ENCODE measurements around the gene ZNF724.

ZNF724 gene

DNA sequence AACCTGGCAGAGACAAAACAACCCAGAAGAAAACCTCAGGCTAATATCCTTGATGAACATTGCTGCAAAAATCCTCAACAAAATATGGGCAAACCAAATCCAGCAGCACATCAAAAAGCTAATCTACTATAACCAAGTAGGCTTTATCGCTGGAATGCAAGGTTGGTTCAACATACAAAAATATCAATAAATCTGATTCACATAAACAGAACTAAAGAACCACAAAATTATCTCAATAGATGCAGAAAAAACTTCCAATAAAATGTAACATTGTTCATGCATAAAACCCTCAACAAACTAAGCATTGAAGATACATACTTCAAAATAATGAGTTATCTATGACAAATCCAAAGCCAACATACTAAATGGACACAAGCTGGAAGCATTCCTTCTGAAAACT, 8.8 kb downstream of the ZNF724 start:
- DNase-seq (ENCODE audit: low spot score): no peak

DNA sequence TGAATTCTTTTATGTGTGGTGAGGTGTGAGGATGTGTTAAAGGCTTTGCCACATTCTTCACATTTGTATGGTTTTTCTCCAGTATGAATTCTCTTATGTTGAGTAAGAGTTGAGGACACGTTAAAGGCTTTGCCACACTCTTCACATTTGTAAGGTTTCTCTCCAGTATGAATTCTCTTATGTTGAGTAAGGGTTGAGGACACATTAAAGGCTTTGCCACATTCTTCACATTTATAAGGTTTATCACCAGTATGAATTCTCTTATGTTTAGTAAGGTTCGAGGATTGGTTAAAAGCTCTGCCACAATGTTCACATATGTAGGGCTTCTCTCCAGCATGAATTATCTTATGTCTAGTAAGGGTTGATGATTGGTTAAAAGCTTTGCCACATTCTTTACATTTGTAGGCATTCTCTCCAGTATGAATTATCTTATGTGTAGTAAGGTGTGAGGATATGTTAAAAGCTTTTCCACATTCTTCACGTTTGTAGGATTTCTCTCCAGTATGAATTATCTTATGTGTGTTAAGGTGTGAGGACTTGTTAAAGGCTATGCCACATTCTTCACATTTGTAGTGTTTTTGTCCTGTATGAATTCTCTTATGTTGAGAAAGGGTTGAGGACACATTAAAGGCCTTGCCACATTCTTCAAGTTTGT, 27.1 kb downstream of the ZNF724 start:
- DNase-seq (ENCODE audit: low spot score): no peak

DNA sequence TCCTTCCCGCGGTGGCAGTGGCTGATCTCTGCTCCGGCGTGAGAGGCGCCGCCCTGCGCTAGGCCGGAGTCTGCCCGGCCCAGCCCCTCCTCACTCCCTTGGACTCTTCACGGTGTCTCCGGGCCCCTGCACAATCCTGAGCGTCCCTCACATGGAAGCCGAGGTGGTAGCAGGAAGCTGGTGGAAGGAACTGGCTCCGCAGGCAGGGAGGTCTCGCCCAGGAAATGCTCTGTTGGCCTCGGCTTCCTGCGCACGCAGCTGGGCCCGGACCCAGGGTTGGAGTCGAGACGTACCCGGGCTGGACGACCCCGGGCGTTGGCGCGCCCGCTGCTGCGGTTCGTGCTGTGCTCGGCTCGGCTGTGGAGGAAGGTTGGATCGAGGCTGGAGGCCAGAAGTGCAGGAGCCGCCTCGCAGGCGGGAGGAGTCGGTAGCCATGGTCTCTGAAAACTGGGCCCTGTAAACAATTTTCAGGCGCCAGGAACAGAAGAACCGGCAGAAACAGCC, 46.3 kb downstream of the ZNF724 start:
- DNase-seq (ENCODE audit: low spot score): no peak

DNA sequence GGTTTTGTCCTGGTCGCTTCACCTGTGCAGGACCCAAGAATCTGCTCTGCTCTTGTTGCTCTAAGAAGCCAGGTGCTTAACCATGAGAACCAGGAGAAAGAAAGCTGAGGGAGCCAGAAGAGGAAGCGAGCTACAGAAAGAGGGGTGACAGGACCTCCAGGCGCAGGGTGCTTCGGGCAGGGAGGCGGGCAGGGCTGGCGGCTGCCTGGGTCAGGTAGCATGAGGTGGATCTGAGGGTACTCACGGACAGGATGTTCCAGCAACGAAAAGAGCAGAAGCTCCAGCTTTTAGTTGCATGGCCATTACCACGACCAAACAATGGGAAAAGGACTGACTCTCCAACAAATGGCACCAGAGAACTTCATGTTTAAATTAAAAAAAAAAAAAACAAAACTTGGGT, 59.9 kb downstream of the ZNF724 start:
- no peak for DNase-seq (ENCODE audit: low spot score)

DNA sequence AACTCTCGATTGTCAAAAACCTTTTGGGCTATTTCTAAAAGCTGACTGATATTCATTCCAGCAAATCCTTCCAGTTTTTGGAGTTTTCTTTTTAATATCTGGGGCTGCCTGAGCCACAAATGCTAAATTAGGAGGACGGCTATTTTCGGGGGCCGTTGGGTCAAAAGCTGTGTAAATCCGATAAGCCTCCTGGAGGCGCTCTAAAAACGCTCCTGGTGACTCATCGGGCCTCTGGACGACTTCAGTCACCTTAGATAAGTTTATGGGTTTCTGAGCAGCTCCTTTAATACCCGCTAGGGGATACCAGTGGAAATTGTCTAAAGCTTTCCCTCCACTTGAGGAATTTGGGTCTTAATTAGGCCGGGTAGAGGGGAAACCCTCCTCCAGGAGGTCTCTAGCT, 66.9 kb downstream of the ZNF724 start:
- DNase-seq (ENCODE audit: low spot score): no peak

Data from HuH-7 (cell line).